NOMO-1 treated with dmso at 0.1 percent for 144 hours (cell line): ENCODE data around the gene CYP19A1.
A peak's percentile ranks its signal among the peaks of the same experiment; 100 is the strongest.

Experiments used
- DNase-seq: peaks from one replicate; lab custom pipeline; 2025; ENCODE audit not compliant: unreplicated experiment; lab: John Stamatoyannopoulos, UW

Gene CYP19A1

GRCh38 chr15:51186891-51187290 is 151.5 kb downstream of the CYP19A1 start:
- no peak for DNase-seq

- DNase-seq, result no peak
These were observed 152.2 kb downstream of the CYP19A1 start for GRCh38 chr15:51186181-51186705.

GRCh38 chr15:51185213-51186159 is 152.9 kb downstream of the CYP19A1 start:
- DNase-seq, result peak; percentile 53

- no peak for DNase-seq
These were observed 153.8 kb downstream of the CYP19A1 start for GRCh38 chr15:51184627-51185026.

GRCh38 chr15:51183076-51183475 is 155.3 kb downstream of the CYP19A1 start:
- no peak for DNase-seq

- DNase-seq, result no peak
These were observed 156.5 kb downstream of the CYP19A1 start for GRCh38 chr15:51181905-51182304.

- no peak for DNase-seq
These were observed 157.2 kb downstream of the CYP19A1 start for GRCh38 chr15:51181221-51181620.

GRCh38 chr15:51180534-51180933 is 157.9 kb downstream of the CYP19A1 start:
- no peak for DNase-seq

GRCh38 chr15:51180011-51180410 is 158.4 kb downstream of the CYP19A1 start:
- DNase-seq, result no peak

GRCh38 chr15:51172193-51172592 is 166.2 kb downstream of the CYP19A1 start:
- DNase-seq, result no peak

GRCh38 chr15:51171634-51171932 is 166.8 kb downstream of the CYP19A1 start:
- DNase-seq, result no peak

- DNase-seq, result no peak
These were observed 167.3 kb downstream of the CYP19A1 start for GRCh38 chr15:51170882-51171633.

- DNase-seq, result no peak
These were observed 169.7 kb downstream of the CYP19A1 start for GRCh38 chr15:51168700-51169099.

- DNase-seq, result no peak
These were observed 174.6 kb downstream of the CYP19A1 start for GRCh38 chr15:51163843-51164242.

GRCh38 chr15:51162865-51163762 is 175.3 kb downstream of the CYP19A1 start:
- DNase-seq, result peak; percentile 70

- no peak for DNase-seq
These were observed 176.7 kb downstream of the CYP19A1 start for GRCh38 chr15:51161491-51162220.

- DNase-seq, result no peak
These were observed 177.9 kb downstream of the CYP19A1 start for GRCh38 chr15:51160484-51160883.
